Neural crest cell (in vitro differentiated cells): ENCODE data around the gene RELB. TPM values are rescaled to one million over a fixed set of nuclear protein-coding genes. Genes with fewer than 3 reads are reported as not detected.

Source experiments
- DNase-seq: peaks from one replicate; pipeline ENCODE4 v3.0.0; 2021; ENCODE audit warnings: low read depth, mixed read lengths, low spot score
- H3K27ac Mint-ChIP-seq: one replicate; pipeline ENCODE4 v1.8.0; 2021; ENCODE audit warnings: mild to moderate bottlenecking, mixed read lengths; ENCODE audit not compliant: unreplicated experiment
- H3K27me3 Mint-ChIP-seq: 2 replicates; pipeline ENCODE4 v1.8.0; 2021; ENCODE audit warnings: low read depth, mild to moderate bottlenecking, mixed read lengths
- H3K36me3 Mint-ChIP-seq: 2 replicates; pipeline ENCODE4 v1.8.0; 2021; ENCODE audit warnings: low read depth, mild to moderate bottlenecking, mixed read lengths
- H3K4me1 Mint-ChIP-seq: 2 replicates; pipeline ENCODE4 v1.8.0; 2021; ENCODE audit warnings: mixed read lengths
- H3K4me3 Mint-ChIP-seq: one replicate; pipeline ENCODE4 v1.8.0; 2021; ENCODE audit warnings: mild to moderate bottlenecking, mixed read lengths
- H3K9me3 Mint-ChIP-seq: 2 replicates; pipeline ENCODE4 v1.8.0; 2021; ENCODE audit warnings: mixed read lengths
- total RNA-seq: library from RNA; stranded (reverse); gene quantifications from 2 replicates; pipeline ENCODE4 v1.2.1, GENCODE V29; 2021
- TF ChIP-seq, protein P1 (sequence below): fragments of 200-600 bp; sonication (generic); conservative IDR thresholded peaks from 2 replicates; pipeline ENCODE4 v1.5.0; 2021; ENCODE audit warnings: antibody characterized with exemption, mild to moderate bottlenecking

RELB gene
- total RNA-seq, 1 donor from 2014 or later, result 3.1 TPM

DNA sequence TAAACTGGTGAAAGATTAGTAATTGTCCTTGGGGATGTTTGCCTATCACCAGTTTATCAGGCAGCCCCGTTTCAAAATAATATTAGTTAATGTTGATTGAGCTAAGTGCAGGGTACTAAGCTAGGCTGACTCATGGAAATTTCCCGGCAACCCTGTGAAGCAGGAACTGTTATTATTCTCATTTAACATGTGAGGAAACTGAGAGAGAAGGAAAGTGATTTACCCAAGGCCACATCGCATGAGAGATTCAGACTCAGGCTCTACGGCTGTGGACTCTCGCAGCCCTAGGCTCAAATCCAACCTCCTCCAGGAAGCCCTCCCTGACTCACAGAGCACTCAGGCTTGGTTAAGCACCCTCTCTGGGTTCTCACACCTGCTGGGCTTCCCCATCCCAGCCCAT is 26.4 kb upstream of the RELB start:
- DNase-seq, result no peak
- Mint-ChIP-seq H3K9me3 (no peaks in the 10 kb centered on the region), H3K36me3 (peaks cover 3% of the 10 kb centered on the region), H3K4me1 (no peaks in the 10 kb centered on the region), H3K27me3 (no peaks in the 10 kb centered on the region), H3K27ac (no peak overlapping the region), H3K4me3 (no peak overlapping the region)
- TF ChIP-seq, protein P1, sequence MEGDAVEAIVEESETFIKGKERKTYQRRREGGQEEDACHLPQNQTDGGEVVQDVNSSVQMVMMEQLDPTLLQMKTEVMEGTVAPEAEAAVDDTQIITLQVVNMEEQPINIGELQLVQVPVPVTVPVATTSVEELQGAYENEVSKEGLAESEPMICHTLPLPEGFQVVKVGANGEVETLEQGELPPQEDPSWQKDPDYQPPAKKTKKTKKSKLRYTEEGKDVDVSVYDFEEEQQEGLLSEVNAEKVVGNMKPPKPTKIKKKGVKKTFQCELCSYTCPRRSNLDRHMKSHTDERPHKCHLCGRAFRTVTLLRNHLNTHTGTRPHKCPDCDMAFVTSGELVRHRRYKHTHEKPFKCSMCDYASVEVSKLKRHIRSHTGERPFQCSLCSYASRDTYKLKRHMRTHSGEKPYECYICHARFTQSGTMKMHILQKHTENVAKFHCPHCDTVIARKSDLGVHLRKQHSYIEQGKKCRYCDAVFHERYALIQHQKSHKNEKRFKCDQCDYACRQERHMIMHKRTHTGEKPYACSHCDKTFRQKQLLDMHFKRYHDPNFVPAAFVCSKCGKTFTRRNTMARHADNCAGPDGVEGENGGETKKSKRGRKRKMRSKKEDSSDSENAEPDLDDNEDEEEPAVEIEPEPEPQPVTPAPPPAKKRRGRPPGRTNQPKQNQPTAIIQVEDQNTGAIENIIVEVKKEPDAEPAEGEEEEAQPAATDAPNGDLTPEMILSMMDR, result no peak

- TF ChIP-seq, protein P1, result no peak
- no peaks in the 10 kb centered on the region for H3K9me3 Mint-ChIP-seq
- H3K4me3 Mint-ChIP-seq, result no peak overlapping the region
- H3K27me3 Mint-ChIP-seq, result no peaks in the 10 kb centered on the region
- no peak for DNase-seq
- peaks cover 3% of the 10 kb centered on the region for H3K36me3 Mint-ChIP-seq
- no peak overlapping the region for H3K27ac Mint-ChIP-seq
- no peaks in the 10 kb centered on the region for H3K4me1 Mint-ChIP-seq
Measured at GRCh38 chr19:44975444-44975843, 25.8 kb upstream of the RELB start.

GRCh38 chr19:44984005-44984404 is 17.3 kb upstream of the RELB start:
- Mint-ChIP-seq H3K36me3 (no peaks in the 10 kb centered on the region), H3K4me1 (no peaks in the 10 kb centered on the region), H3K4me3 (no peak overlapping the region), H3K27ac (peak overlapping the region; percentile 75), H3K9me3 (no peaks in the 10 kb centered on the region), H3K27me3 (no peaks in the 10 kb centered on the region)
- TF ChIP-seq, protein P1, result no peak
- no peak for DNase-seq

DNA sequence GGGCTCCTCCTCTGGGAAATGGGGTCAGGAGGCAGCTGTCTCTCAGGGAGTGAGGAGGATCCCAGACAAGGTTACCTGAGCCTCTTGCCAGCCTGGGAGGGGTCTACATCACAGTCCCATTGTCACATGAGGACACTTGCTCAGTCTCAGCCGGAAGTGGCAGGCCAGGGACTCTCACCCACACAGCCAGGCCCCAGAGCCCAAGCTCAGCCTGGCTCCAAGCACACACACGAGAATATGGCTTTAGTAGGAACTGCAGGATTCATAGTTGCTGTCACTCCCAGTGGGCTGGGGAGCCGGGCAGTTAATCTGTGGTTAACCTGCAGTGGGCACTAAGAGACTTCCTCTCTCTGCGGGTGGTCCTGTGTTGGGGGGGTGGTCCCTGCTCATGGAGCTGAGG is 15.8 kb upstream of the RELB start:
- no peaks in the 10 kb centered on the region for H3K9me3 Mint-ChIP-seq
- TF ChIP-seq, protein P1, result no peak
- no peak for DNase-seq
- H3K27me3 Mint-ChIP-seq, result no peaks in the 10 kb centered on the region
- H3K4me1 Mint-ChIP-seq, result no peaks in the 10 kb centered on the region
- H3K36me3 Mint-ChIP-seq, result no peaks in the 10 kb centered on the region
- H3K4me3 Mint-ChIP-seq, result no peak overlapping the region
- H3K27ac Mint-ChIP-seq, result no peak overlapping the region

DNA sequence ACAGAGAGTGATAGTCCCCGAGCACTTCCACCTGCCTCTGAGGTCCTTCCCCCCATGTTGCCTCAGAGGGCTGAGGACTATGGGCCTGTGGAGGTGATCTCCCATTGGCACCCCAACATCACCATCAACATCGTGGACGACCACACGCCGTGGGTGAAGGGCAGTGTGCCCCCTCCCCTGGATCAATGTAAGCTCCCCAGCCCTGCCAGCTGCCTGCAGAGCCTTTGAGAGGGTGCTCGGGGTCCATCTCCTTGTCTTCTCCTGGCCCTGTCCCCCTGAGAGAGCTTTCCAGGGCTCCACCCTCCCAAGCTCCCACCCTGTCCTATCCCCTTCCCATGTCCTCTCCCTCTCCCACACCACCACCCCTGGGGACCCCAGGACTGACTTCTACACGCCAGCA is 14.9 kb upstream of the RELB start:
- H3K9me3 Mint-ChIP-seq, result no peaks in the 10 kb centered on the region
- H3K27ac Mint-ChIP-seq, result no peak overlapping the region
- H3K27me3 Mint-ChIP-seq, result no peaks in the 10 kb centered on the region
- H3K4me1 Mint-ChIP-seq, result no peaks in the 10 kb centered on the region
- no peak for DNase-seq
- H3K4me3 Mint-ChIP-seq, result no peak overlapping the region
- no peaks in the 10 kb centered on the region for H3K36me3 Mint-ChIP-seq
- TF ChIP-seq, protein P1, result no peak
